ENCODE measurements around the gene ZHX3.
"Not testable (repeated sequence)": the region's sequence is repeated elsewhere in the genome, so short reads cannot be mapped to it uniquely, and the experiment has no call there.

The ZHX3 gene

GRCh38 chr20:41249411-41250281 is 67.9 kb downstream of the ZHX3 start:
- TF ChIP-seq, protein P1, sequence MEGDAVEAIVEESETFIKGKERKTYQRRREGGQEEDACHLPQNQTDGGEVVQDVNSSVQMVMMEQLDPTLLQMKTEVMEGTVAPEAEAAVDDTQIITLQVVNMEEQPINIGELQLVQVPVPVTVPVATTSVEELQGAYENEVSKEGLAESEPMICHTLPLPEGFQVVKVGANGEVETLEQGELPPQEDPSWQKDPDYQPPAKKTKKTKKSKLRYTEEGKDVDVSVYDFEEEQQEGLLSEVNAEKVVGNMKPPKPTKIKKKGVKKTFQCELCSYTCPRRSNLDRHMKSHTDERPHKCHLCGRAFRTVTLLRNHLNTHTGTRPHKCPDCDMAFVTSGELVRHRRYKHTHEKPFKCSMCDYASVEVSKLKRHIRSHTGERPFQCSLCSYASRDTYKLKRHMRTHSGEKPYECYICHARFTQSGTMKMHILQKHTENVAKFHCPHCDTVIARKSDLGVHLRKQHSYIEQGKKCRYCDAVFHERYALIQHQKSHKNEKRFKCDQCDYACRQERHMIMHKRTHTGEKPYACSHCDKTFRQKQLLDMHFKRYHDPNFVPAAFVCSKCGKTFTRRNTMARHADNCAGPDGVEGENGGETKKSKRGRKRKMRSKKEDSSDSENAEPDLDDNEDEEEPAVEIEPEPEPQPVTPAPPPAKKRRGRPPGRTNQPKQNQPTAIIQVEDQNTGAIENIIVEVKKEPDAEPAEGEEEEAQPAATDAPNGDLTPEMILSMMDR (IDR thresholded peaks at IDR 0.05; ENCODE audit: low read depth, low read length): peak; percentile 19; the same call in 1 of the 2 replicates
- peak; percentile 40 for DNase-seq (ENCODE audit: extremely low read depth, low read depth)

DNA sequence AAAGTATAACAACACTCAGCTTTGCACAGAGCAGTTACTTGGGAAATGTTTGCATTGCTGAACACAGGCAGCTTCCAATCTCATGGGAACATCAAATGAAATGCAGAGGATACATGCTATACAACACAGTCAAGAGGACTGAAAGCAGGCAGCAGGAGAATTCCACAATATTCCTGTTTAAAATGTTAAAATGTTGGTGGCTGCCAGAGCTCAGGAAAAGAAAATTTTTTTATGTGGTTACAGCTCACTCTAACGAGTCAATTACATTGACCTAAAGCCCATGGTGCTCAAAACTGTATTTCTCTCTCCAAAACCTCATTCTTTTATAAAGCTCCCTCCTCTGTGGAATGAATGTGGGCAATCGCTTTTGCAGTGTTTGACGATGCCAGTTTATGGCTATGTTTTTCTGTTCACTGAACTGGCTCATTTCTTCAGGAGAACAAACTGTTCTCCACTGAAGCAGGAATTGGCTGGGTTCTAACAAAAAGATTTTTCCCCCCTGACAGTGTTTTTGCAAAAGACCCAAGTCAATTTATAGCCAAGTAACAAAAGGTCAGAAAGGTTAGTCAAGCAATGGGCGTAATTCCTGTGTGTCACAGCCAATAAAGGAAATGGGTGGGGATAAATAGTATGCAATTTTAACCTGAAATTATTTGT is 69.0 kb downstream of the ZHX3 start:
- TF ChIP-seq, protein P1 (IDR thresholded peaks at IDR 0.05; ENCODE audit: low read depth, low read length): no peak

DNA sequence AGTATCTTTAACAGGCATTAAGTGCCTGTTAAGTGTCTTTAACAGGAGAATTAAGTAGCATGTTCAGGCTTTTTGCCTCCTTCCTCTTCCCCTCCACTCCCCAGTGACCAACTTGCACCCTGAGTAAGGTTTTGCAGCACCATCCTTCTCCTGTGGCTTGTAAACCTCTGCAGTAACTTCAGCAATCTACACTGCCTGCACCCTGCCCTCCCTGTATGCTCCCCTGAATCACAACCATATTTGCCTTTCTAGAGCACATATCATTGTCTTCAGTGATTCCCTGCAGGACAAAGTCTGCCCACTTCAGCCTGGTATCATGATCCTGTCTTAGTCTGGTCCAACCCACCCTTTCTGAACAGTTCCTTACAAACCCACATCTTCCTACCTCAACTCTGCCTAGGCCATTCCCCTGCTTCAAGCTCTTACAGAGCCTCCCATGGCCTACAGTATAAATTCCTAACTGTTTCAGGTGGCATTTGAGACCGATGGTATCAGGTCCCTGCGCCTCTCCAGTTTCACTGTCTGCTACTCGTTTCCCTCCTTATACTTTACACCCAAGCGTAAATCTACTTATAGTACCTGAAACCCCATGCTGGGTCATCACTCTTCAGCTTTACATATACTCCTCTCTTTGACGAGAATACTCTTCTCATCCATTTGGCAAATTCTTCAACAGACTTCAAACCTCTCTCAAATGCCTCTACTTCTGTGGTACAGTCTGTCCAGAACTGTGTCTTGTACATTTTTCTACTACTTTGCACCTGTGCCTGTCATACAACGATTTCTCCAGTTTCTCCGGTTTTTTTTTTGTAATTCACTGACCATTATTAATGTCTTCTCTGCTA is 69.8 kb downstream of the ZHX3 start:
- TF ChIP-seq, protein P1 (IDR thresholded peaks at IDR 0.05; ENCODE audit: low read depth, low read length): no peak
- DNase-seq (ENCODE audit: extremely low read depth, low read depth): no peak

More for the DNA sequence above, 69.0 kb downstream of the ZHX3 start:
- no peak for DNase-seq (ENCODE audit: extremely low read depth, low read depth)

- TF ChIP-seq, protein P1 (IDR thresholded peaks at IDR 0.05; ENCODE audit: low read depth, low read length): peak; percentile 5
- no peak for DNase-seq (ENCODE audit: extremely low read depth, low read depth)
Observed at GRCh38 chr20:41245086-41245707, 72.3 kb downstream of the ZHX3 start.

GRCh38 chr20:41242807-41243206 is 74.7 kb downstream of the ZHX3 start:
- TF ChIP-seq, protein P1 (IDR thresholded peaks at IDR 0.05; ENCODE audit: low read depth, low read length): no peak
- DNase-seq (ENCODE audit: extremely low read depth, low read depth): no peak

GRCh38 chr20:41242352-41242751 is 75.2 kb downstream of the ZHX3 start:
- TF ChIP-seq, protein P1 (IDR thresholded peaks at IDR 0.05; ENCODE audit: low read depth, low read length): no peak
- DNase-seq (ENCODE audit: extremely low read depth, low read depth): no peak

DNA sequence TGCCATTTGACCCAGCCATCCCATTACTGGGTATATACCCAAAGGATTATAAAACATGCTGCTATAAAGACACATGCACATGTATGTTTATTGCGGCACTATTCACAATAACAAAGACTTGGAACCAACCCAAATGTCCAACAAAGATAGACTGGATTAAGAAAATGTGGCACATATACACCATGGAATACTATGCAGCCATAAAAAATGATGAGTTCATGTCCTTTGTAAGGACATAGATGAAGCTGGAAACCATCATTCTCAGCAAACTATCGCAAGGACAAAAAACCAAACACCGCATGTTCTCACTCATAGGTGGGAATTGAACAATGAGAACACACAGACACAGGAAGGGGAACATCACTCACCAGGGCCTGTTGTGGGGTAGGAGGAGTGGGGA is 80.3 kb downstream of the ZHX3 start:
- DNase-seq (ENCODE audit: extremely low read depth, low read depth): not testable (repeated sequence)

- not testable (repeated sequence) for DNase-seq (ENCODE audit: extremely low read depth, low read depth)
Observed at GRCh38 chr20:41236818-41237217, 80.7 kb downstream of the ZHX3 start.

Measured in AG09319 (cell line).